HepG2 (cell line): ENCODE data around the gene NCR3LG1. TPM values are rescaled to one million over a fixed set of nuclear protein-coding genes. Genes with fewer than 3 reads are reported as not detected.

Experiments
- ATAC-seq: fragments of 200-7000 bp; cut with Tn5 transposase; 3 replicates; pipeline ENCODE4 v1.9.1; 2020; ENCODE audit warnings: mild to moderate bottlenecking, moderate library complexity
- BruUV-seq: library from RNA; stranded (reverse); fragments of 400-500 nt; replicated peaks from 2 replicates; lab custom pipeline; 2021; lab: Mats Ljungman, UMichigan
- CTCF ChIA-PET: fragments of 300-600 bp; formaldehyde crosslinking; extraction: SDS; loops from one replicate; lab custom pipeline; 2021; ENCODE audit warnings: low total read pairs, inconsistent platforms, low intra/inter-chr PET ratio; lab: Yijun Ruan, JAX
- POLR2A ChIA-PET: fragments of 350-600 bp; sonication (Branson Sonifier 250); formaldehyde crosslinking; loops from one replicate; lab custom pipeline; 2020; ENCODE audit warnings: antibody characterized with exemption, inconsistent platforms; lab: Yijun Ruan, JAX
- DNase-seq: peaks from one replicate; pipeline ENCODE4 v3.0.0-alpha.2; 2015; ENCODE audit warnings: low spot score
- FAIRE-seq: peaks from 3 replicates; lab custom pipeline; 2011; peaks lifted over from hg19 to GRCh38; lab: Jason Lieb, UNC
- H2AFZ ChIP-seq: one replicate; pipeline ENCODE4 v1.6.1; 2011; ENCODE audit warnings: low read length, inconsistent platforms
- H3K27ac ChIP-seq: fragments of 300-600 bp; 3 replicates; pipeline ENCODE4 v1.8.0; 2011; ENCODE audit warnings: mixed run types, mild to moderate bottlenecking, mixed read lengths, low read length, inconsistent platforms; ENCODE audit not compliant: insufficient read depth; ENCODE audit errors: extremely low read length
- H3K27me3 ChIP-seq, 2 experiments: fragments of 200-600 bp in 1 of 2; 2 replicates in 1 of 2; 3 replicates in 1 of 2; pipeline versions ENCODE4 v1.6.0 to v1.8.0; 2011; ENCODE audit warnings: low read length in 2 of 2, mild to moderate bottlenecking in 2 of 2, moderate library complexity in 2 of 2, inconsistent platforms in 1 of 2; ENCODE audit not compliant: insufficient read depth in 2 of 2, control insufficient read depth in 1 of 2
- H3K36me3 ChIP-seq, 2 experiments: fragments of 200-600 bp in 1 of 2; replicated peaks in 1 of 2; 2 replicates in 1 of 2; 3 replicates in 1 of 2; pipeline versions ENCODE4 v1.5.1 to v1.8.0; 2011; ENCODE audit warnings: low read length in 2 of 2, inconsistent platforms in 1 of 2; ENCODE audit not compliant: insufficient read depth in 2 of 2, control insufficient read depth in 1 of 2
- H3K4me1 ChIP-seq: 2 replicates; pipeline ENCODE4 v1.5.1; 2012; ENCODE audit warnings: low read length, inconsistent platforms; ENCODE audit not compliant: insufficient read depth
- H3K4me2 ChIP-seq: 2 replicates; pipeline ENCODE4 v1.6.0; 2011; ENCODE audit warnings: low read depth, low read length, inconsistent platforms
- H3K4me3 ChIP-seq, 3 experiments: fragments of 200-600 bp in 1 of 3; sonication (generic), shearing (Covaris generic) in 1 of 3; replicated peaks in 1 of 3; 2 replicates each; pipeline ENCODE4 v1.5.1; 2011 to 2016; ENCODE audit warnings: low read length in 3 of 3, inconsistent platforms in 2 of 3, low read depth in 2 of 3, mild to moderate bottlenecking in 2 of 3, control low read depth in 1 of 3, mixed read lengths in 1 of 3; ENCODE audit not compliant: insufficient read depth in 1 of 3
- H3K79me2 ChIP-seq: one replicate; pipeline ENCODE4 v1.6.1; 2011; ENCODE audit warnings: low read length, inconsistent platforms; ENCODE audit not compliant: insufficient read depth
- H3K9ac ChIP-seq: 2 replicates; pipeline ENCODE4 v1.6.0; 2011; ENCODE audit warnings: mild to moderate bottlenecking, low read depth, low read length, inconsistent platforms; ENCODE audit not compliant: insufficient read depth
- H3K9me3 ChIP-seq: 2 replicates; pipeline ENCODE4 v1.5.1; 2012; ENCODE audit warnings: mild to moderate bottlenecking, low read length
- H4K20me1 ChIP-seq: 2 replicates; pipeline ENCODE4 v1.6.0; 2011; ENCODE audit warnings: inconsistent platforms, mild to moderate bottlenecking, low read length, moderate library complexity; ENCODE audit not compliant: insufficient read depth
- CENPX ChIP-seq: sonication (generic); formaldehyde crosslinking; IDR thresholded peaks from 2 replicates; pipeline ENCODE4 v1.9.0; 2021; ENCODE audit warnings: mild to moderate bottlenecking, missing genetic modification reagents, moderate library complexity
- CREB1 ChIP-seq, 2 experiments: fragments of 450-650 bp in 1 of 2; IDR thresholded peaks; 2 replicates each; pipeline ENCODE4 v1.6.1; 2016 to 2017; ENCODE audit warnings: control low read depth in 1 of 2, mild to moderate bottlenecking in 1 of 2, missing compliant biosample characterization in 1 of 2, missing genetic modification characterization in 1 of 2
- HCFC1 ChIP-seq: fragments of 150-350 bp; IDR thresholded peaks from 2 replicates; pipeline ENCODE4 v1.6.1; 2014; ENCODE audit warnings: low read depth, low read length
- ISX ChIP-seq: sonication (generic); formaldehyde crosslinking; conservative IDR thresholded peaks from 2 replicates; pipeline ENCODE4 v1.5.0; 2020; ENCODE audit warnings: missing genetic modification reagents
- PRMT3 ChIP-seq: sonication (generic); formaldehyde crosslinking; IDR thresholded peaks from 2 replicates; pipeline ENCODE4 v1.8.1; 2022; ENCODE audit warnings: low read depth, mild to moderate bottlenecking, moderate library complexity, missing genetic modification reagents, borderline replicate concordance
- ZHX1 ChIP-seq: sonication (generic); formaldehyde crosslinking; IDR thresholded peaks from 2 replicates; pipeline ENCODE4 v1.8.1; 2022; ENCODE audit warnings: low read depth, mild to moderate bottlenecking, missing genetic modification reagents
- ZMAT5 ChIP-seq: sonication (generic); formaldehyde crosslinking; IDR thresholded peaks from 2 replicates; pipeline ENCODE4 v1.5.0; 2020; ENCODE audit warnings: mild to moderate bottlenecking, low read depth, missing genetic modification reagents, borderline replicate concordance
- ZNF513 ChIP-seq: sonication (generic); formaldehyde crosslinking; conservative IDR thresholded peaks from 2 replicates; pipeline ENCODE4 v1.5.0; 2020; ENCODE audit warnings: missing genetic modification reagents
- ZNF607 ChIP-seq: sonication (generic); formaldehyde crosslinking; IDR thresholded peaks from 2 replicates; pipeline ENCODE4 v1.5.1; 2020; ENCODE audit warnings: missing genetic modification reagents, mild to moderate bottlenecking, borderline replicate concordance
- ZNF720 ChIP-seq: sonication (generic); formaldehyde crosslinking; IDR thresholded peaks from 2 replicates; pipeline ENCODE4 v1.4.0; 2020; ENCODE audit warnings: missing genetic modification reagents
- ZSCAN5A ChIP-seq: sonication (generic); formaldehyde crosslinking; IDR thresholded peaks from 2 replicates; pipeline ENCODE4 v1.8.0; 2022; ENCODE audit warnings: mild to moderate bottlenecking, missing genetic modification reagents, borderline replicate concordance
- WGBS: methylation state at CpG from one replicate; pipeline ENCODE4 v1.1.6; 2017; ENCODE audit warnings: low lambda C conversion rate; 5-methylcytosine and 5-hydroxymethylcytosine counted together
- in situ Hi-C: cut with HindIII; loops from 2 replicates; pipeline ENCODE4 v1.10.0; 2017; ENCODE audit warnings: low pct_unique_long_range_greater_than_20kb; ENCODE audit not compliant: extremely low pct_ligation_motif_present
- intact Hi-C: fragments of 100-400 bp; cut with micrococcal nuclease; formaldehyde crosslinking; loops from one replicate; pipeline ENCODE4 v1.10.0; 2022; ENCODE audit not compliant: unreplicated experiment
- polyA plus RNA-seq, 8 experiments: library from polyadenylated mRNA; depleted of rRNA in 3 of 8; stranded (reverse) in 7 of 8; unstranded in 1 of 8; fragments of >200 nt; fragmentation: Illumina TruSeq in 4 of 8; extraction: Trizol in 4 of 8; gene quantifications; 2 replicates each; pipeline versions ENCODE4 v1.2.1 to v1.2.3, GENCODE V29; 2011 to 2016; ENCODE audit warnings: low read depth in 4 of 8, missing spikeins in 1 of 8, mixed read lengths in 1 of 8; ENCODE audit not compliant: insufficient read depth in 1 of 8
- total RNA-seq, 5 experiments: library from RNA; depleted of rRNA; stranded (reverse); fragments of >200 nt; fragmentation: Illumina TruSeq; extraction: Trizol; gene quantifications; 2 replicates each; pipeline ENCODE4 v1.2.3, GENCODE V29; 2016; ENCODE audit warnings: low read depth in 1 of 5

Gene NCR3LG1
- total and polyA plus RNA-seq, 2 of the 13 experiments (the other 11 are each of a cell fraction or from before 2014, with no cell fraction given) = 16.1 to 25.1 TPM

GRCh38 chr11:17397311-17398002, 45.9 kb downstream of the NCR3LG1 start:
- Histone ChIP-seq H3K9ac (no peak overlapping the region), H3K4me3 (no peak overlapping the region), H3K9me3 (no peaks in the 10 kb centered on the region), H3K27me3 (peaks cover 5 to 64% of the 10 kb centered on the region in 2 experiments), H3K27ac (no peak overlapping the region), H4K20me1 (no peaks in the 10 kb centered on the region), H3K4me2 (no peak overlapping the region), H3K36me3 (no peaks in the 10 kb centered on the region), H3K4me1 (no peaks in the 10 kb centered on the region), H3K79me2 (no peaks in the 10 kb centered on the region), H2AFZ (no peak overlapping the region)
- no TSS peak for BruUV-seq
- CTCF ChIA-PET = no interaction called here
- intact Hi-C loops (no loop called here), in situ Hi-C loops (no loop called here)
- DNase-seq = no peak
- no peak for FAIRE-seq
- no peak for TF ChIP-seq ZHX1
- peak; percentile 62 for TF ChIP-seq CREB1 (IDR thresholded peaks at IDR 0.05)
- TF ChIP-seq CREB1 (CRISPR knock-in tag; IDR thresholded peaks at IDR 0.05) = no peak
- ATAC-seq = no peak; the same call in 2 of the 3 replicates
- 58% methylated on average over 8 of the region's 14 CpGs for WGBS
- POLR2A ChIA-PET = no interaction called here

- H3K4me2 ChIP-seq = no peak overlapping the region
Observed at GRCh38 chr11:17399236-17399635, 47.6 kb downstream of the NCR3LG1 start.

More at GRCh38 chr11:17399236-17399635, 47.6 kb downstream of the NCR3LG1 start:
- H3K4me3 ChIP-seq = no peak overlapping the region
- DNase-seq (no peak), ATAC-seq (no peak), FAIRE-seq (no peak)
- H4K20me1 ChIP-seq = no peaks in the 10 kb centered on the region
- no peaks in the 10 kb centered on the region for H3K79me2 ChIP-seq
- H3K9me3 ChIP-seq = no peaks in the 10 kb centered on the region
- ChIA-PET CTCF (no interaction called here), POLR2A (no interaction called here)
- H3K4me1 ChIP-seq = no peaks in the 10 kb centered on the region
- peaks cover 5 to 61% of the 10 kb centered on the region in 2 experiments; a peak in 4 of 5 replicates for H3K27me3 ChIP-seq
- in situ Hi-C loops (no loop called here), intact Hi-C loops (no loop called here)
- TF ChIP-seq CENPX (CRISPR knock-in tag) (no peak), ZNF720 (CRISPR knock-in tag) (no peak), ISX (CRISPR knock-in tag) (no peak), PRMT3 (no peak), ZMAT5 (CRISPR knock-in tag) (no peak), HCFC1 (no peak), ZSCAN5A (CRISPR knock-in tag) (no peak), ZNF513 (CRISPR knock-in tag) (no peak), ZNF607 (CRISPR knock-in tag) (no peak)
- BruUV-seq = no TSS peak
- no peak overlapping the region for H3K27ac ChIP-seq
- H2AFZ ChIP-seq = no peak overlapping the region
- no peak overlapping the region for H3K9ac ChIP-seq
- H3K36me3 ChIP-seq = no peaks in the 10 kb centered on the region
